OCI-LY3 (cell line): ENCODE data around the gene P2RY8.
"Not testable (repeated sequence)": the region's sequence is repeated elsewhere in the genome, so short reads cannot be mapped to it uniquely, and the experiment has no call there.

ENCODE experiments used
- CTCF ChIP-seq: fragments of 200-600, 300-600 bp; sonication (generic); IDR thresholded peaks from 2 replicates; pipeline ENCODE4 v1.5.1; 2014; ENCODE audit warnings: antibody characterized with exemption, low read length, low read depth
- EZH2phosphoT487 ChIP-seq: fragments of 200-600 bp; shearing (Covaris generic); IDR thresholded peaks from 2 replicates; pipeline ENCODE4 v1.6.1; 2018; ENCODE audit warnings: antibody characterized with exemption, mixed run types, low read depth

GRCh38 chrX:1537716-1538090 lies 718 bp upstream of the P2RY8 start:
- TF ChIP-seq CTCF, EZH2phosphoT487: not testable (repeated sequence)
